Upper lobe of left lung (tissue), 6 donors: ENCODE data around the gene IQCH. TPM values are rescaled to one million over a fixed set of nuclear protein-coding genes. Genes with fewer than 3 reads are reported as not detected.

ENCODE experiments used
- ATAC-seq, 2 donors: fragments of 200-7000 bp; cut with Tn5 transposase; one replicate each; pipeline ENCODE4 v1.9.1; 2022; ENCODE audit warnings: mild to moderate bottlenecking in 2 of 2, moderate library complexity in 2 of 2; ENCODE audit not compliant: low FRiP score in 2 of 2
- DNase-seq, 2 donors: peaks; one replicate each; pipeline ENCODE4 v3.0.0-alpha.2; 2019 to 2020
- H3K27ac ChIP-seq, 4 donors: fragments of 200-600 bp; sonication (generic); one replicate each; pipeline ENCODE4 v1.5.1; 2016 to 2019
- H3K27me3 ChIP-seq, 4 donors: fragments of 200-600 bp; sonication (generic); one replicate each; pipeline ENCODE4 v1.5.1; 2017 to 2019
- H3K36me3 ChIP-seq, 4 donors: fragments of 200-600 bp; sonication (generic); one replicate each; pipeline ENCODE4 v1.5.1; 2016 to 2019
- H3K4me1 ChIP-seq, 4 donors: fragments of 200-600 bp; sonication (generic); one replicate each; pipeline ENCODE4 v1.5.1; 2018 to 2019
- H3K4me3 ChIP-seq, 4 donors: fragments of 200-600 bp; sonication (generic); one replicate each; pipeline ENCODE4 v1.5.1; 2017 to 2019; ENCODE audit warnings: mild to moderate bottlenecking in 2 of 4, moderate library complexity in 1 of 4
- H3K9me3 ChIP-seq, 4 donors: fragments of 200-600 bp; sonication (generic); one replicate each; pipeline ENCODE4 v1.5.1; 2018 to 2019
- CTCF ChIP-seq, 6 experiments: fragments of 450-650 bp in 4 of 6; fragments of 200-600 bp in 2 of 6; sonication (generic) in 2 of 6; IDR thresholded peaks; one replicate each; pipeline ENCODE4 v1.5.1; 2016 to 2019; ENCODE audit warnings: antibody characterized with exemption in 6 of 6
- EP300 ChIP-seq, 4 donors: sonication (generic); formaldehyde crosslinking; IDR thresholded peaks; one replicate each; pipeline ENCODE4 v1.5.1; 2017; ENCODE audit warnings: antibody characterized with exemption in 4 of 4, control low read depth in 2 of 4
- POLR2A ChIP-seq, 4 donors: fragments of 450-650 bp; IDR thresholded peaks; one replicate each; pipeline ENCODE4 v1.5.1; 2016 to 2017; ENCODE audit warnings: antibody characterized with exemption in 4 of 4, mild to moderate bottlenecking in 2 of 4
- POLR2AphosphoS5 ChIP-seq, 2 donors: sonication (generic); formaldehyde crosslinking; IDR thresholded peaks; one replicate each; pipeline ENCODE4 v1.5.1; 2017; ENCODE audit warnings: antibody characterized with exemption in 2 of 2
- WGBS, 2 donors: methylation state at CpG; one replicate each; pipeline ENCODE4 v1.1.5; 2017 to 2018; 5-methylcytosine and 5-hydroxymethylcytosine counted together
- total RNA-seq, 6 donors: library from RNA; depleted of rRNA in 4 of 6; stranded (reverse); fragments of >200 nt in 4 of 6; gene quantifications; one replicate each; pipeline versions ENCODE4 v1.1.0 to v1.2.1, GENCODE V29; 2016 to 2021
- donor health status: DM: no; HTN: no; CAD: no; lungs with moderate emphysema.
- donor health status: DM: no; HTN: yes; CAD: no; lungs with severe emphysema.

Gene IQCH
- total RNA-seq, 6 donors from 2014 or later = 1.0 to 18.0 (median 2.7) TPM

- DNase-seq = no peak
- no peak for ATAC-seq
- Histone ChIP-seq H3K27me3 (no peaks in the 10 kb centered on the region), H3K36me3 (peaks cover 0 to 22% (median 0%) of the 10 kb centered on the region in 4 donors), H3K4me3 (no peak overlapping the region), H3K9me3 (no peaks in the 10 kb centered on the region), H3K27ac (no peak overlapping the region), H3K4me1 (peaks cover 0 to 10% (median 1%) of the 10 kb centered on the region in 4 donors)
- WGBS, 2 donors = 94 to 95% methylated on average over 3 of the region's 3 CpGs
- TF ChIP-seq EP300 (IDR thresholded peaks at IDR 0.05) (no peak), CTCF (IDR thresholded peaks at IDR 0.05) (no peak), POLR2AphosphoS5 (IDR thresholded peaks at IDR 0.05) (no peak), POLR2A (IDR thresholded peaks at IDR 0.05) (no peak)
Measured at GRCh38 chr15:67528513-67528912, 273.9 kb downstream of the IQCH start.

- 77% methylated on average over 3 of the region's 3 CpGs for WGBS, 2 donors
- no peaks in the 10 kb centered on the region for H3K27me3 ChIP-seq
Measured at GRCh38 chr15:67531379-67531914, 276.9 kb downstream of the IQCH start.

GRCh38 chr15:67533873-67534272 lies 279.3 kb downstream of the IQCH start:
- no peaks in the 10 kb centered on the region for H3K27me3 ChIP-seq
- WGBS, 2 donors = 64 to 77% methylated on average over 1 of the region's 1 CpG
- H3K9me3 ChIP-seq = no peaks in the 10 kb centered on the region
- DNase-seq = no peak
- peaks cover 0 to 6% (median 0%) of the 10 kb centered on the region in 4 donors for H3K36me3 ChIP-seq
- H3K4me3 ChIP-seq = no peak overlapping the region
- no peak overlapping the region for H3K27ac ChIP-seq
- TF ChIP-seq EP300 (IDR thresholded peaks at IDR 0.05) = no peak
- H3K4me1 ChIP-seq = no peaks in the 10 kb centered on the region
- no peak for ATAC-seq

More at GRCh38 chr15:67531379-67531914, 276.9 kb downstream of the IQCH start:
- TF ChIP-seq EP300 (IDR thresholded peaks at IDR 0.05) (no peak), POLR2A (IDR thresholded peaks at IDR 0.05) (no peak), CTCF (IDR thresholded peaks at IDR 0.05) (no peak), POLR2AphosphoS5 (IDR thresholded peaks at IDR 0.05) (no peak)
- Histone ChIP-seq H3K4me3 (no peak overlapping the region), H3K4me1 (no peaks in the 10 kb centered on the region), H3K27ac (no peak overlapping the region), H3K9me3 (no peaks in the 10 kb centered on the region), H3K36me3 (peaks cover 0 to 20% (median 0%) of the 10 kb centered on the region in 4 donors)
- ATAC-seq (peak in 1 of 2 donors; percentile 41), DNase-seq (no peak)

GRCh38 chr15:67534360-67534759 lies 279.8 kb downstream of the IQCH start:
- TF ChIP-seq POLR2AphosphoS5 (IDR thresholded peaks at IDR 0.05) (no peak), EP300 (IDR thresholded peaks at IDR 0.05) (no peak), POLR2A (IDR thresholded peaks at IDR 0.05) (no peak), CTCF (IDR thresholded peaks at IDR 0.05) (no peak)
- WGBS, 2 donors = 97 to 100% methylated on average over 1 of the region's 1 CpG
- Histone ChIP-seq H3K27me3 (no peaks in the 10 kb centered on the region), H3K4me3 (no peak overlapping the region), H3K4me1 (no peaks in the 10 kb centered on the region), H3K36me3 (peaks cover 0 to 4% (median 0%) of the 10 kb centered on the region in 4 donors), H3K9me3 (no peaks in the 10 kb centered on the region), H3K27ac (no peak overlapping the region)
- ATAC-seq (no peak), DNase-seq (no peak)

GRCh38 chr15:67537771-67538170 lies 283.2 kb downstream of the IQCH start:
- ATAC-seq (no peak), DNase-seq (no peak)
- H3K36me3 ChIP-seq = no peaks in the 10 kb centered on the region
- H3K4me1 ChIP-seq = peaks cover 0 to 8% (median 6%) of the 10 kb centered on the region in 4 donors
- H3K9me3 ChIP-seq = no peaks in the 10 kb centered on the region
- no peak overlapping the region for H3K4me3 ChIP-seq
- TF ChIP-seq POLR2A (IDR thresholded peaks at IDR 0.05) = no peak
- no peak overlapping the region for H3K27ac ChIP-seq
- H3K27me3 ChIP-seq = no peaks in the 10 kb centered on the region
- WGBS, 2 donors = 93% methylated on average over 1 of the region's 1 CpG
